IMR-90 (cell line): ENCODE measurements around the gene GNG5. TPM values are rescaled to one million over a fixed set of nuclear protein-coding genes. Genes with fewer than 3 reads are reported as not detected.
A peak's percentile ranks its signal among the peaks of the same experiment; 100 is the strongest.

ENCODE experiments used
- ATAC-seq: fragments of 200-7000 bp; cut with Tn5 transposase; 2 replicates; pipeline ENCODE4 v1.9.1; 2020; ENCODE audit warnings: low read depth, mild to moderate bottlenecking, moderate library complexity
- Bru-seq: library from RNA; stranded (reverse); fragments of 400-500 nt; gene quantifications from one replicate; lab custom pipeline; 2021; lab: Mats Ljungman, UMichigan
- BruChase-seq, 2 experiments: library from RNA; stranded (reverse); fragments of 400-500 nt; gene quantifications; one replicate each; lab custom pipeline; 2021; lab: Mats Ljungman, UMichigan
- BruUV-seq: library from RNA; stranded (reverse); fragments of 400-500 nt; replicated peaks from 2 replicates; lab custom pipeline; 2021; lab: Mats Ljungman, UMichigan
- CTCF ChIA-PET: fragments of 300-600 bp; formaldehyde crosslinking; extraction: SDS; loops from one replicate; lab custom pipeline; 2021; ENCODE audit warnings: antibody characterized with exemption; lab: Yijun Ruan, JAX
- POLR2A ChIA-PET: fragments of 300-600 bp; sonication (Branson Sonifier 250); formaldehyde crosslinking; loops from one replicate; lab custom pipeline; 2022; ENCODE audit warnings: antibody characterized with exemption; ENCODE audit not compliant: unreplicated experiment; lab: Charles Lee
- DNase-seq: peaks from one replicate; pipeline ENCODE4 v3.0.0; 2013
- H2AFZ ChIP-seq: replicated peaks from 2 replicates; pipeline ENCODE3; 2013; ENCODE audit warnings: low read length, mild to moderate bottlenecking; ENCODE audit not compliant: poor library complexity
- H2AK5ac ChIP-seq: 2 replicates; pipeline ENCODE4 v1.6.1; 2013; ENCODE audit warnings: low read depth, low read length, inconsistent platforms
- H2AK9ac ChIP-seq: replicated peaks from 2 replicates; pipeline ENCODE3; 2013; ENCODE audit warnings: mild to moderate bottlenecking, low read depth, low read length, moderate library complexity; ENCODE audit not compliant: poor library complexity
- H2BK120ac ChIP-seq: 2 replicates; pipeline ENCODE4 v1.6.1; 2013; ENCODE audit warnings: low read depth, low read length, inconsistent platforms
- H2BK15ac ChIP-seq: 3 replicates; pipeline ENCODE4 v1.6.1; 2013; ENCODE audit warnings: low read depth, low read length, inconsistent platforms
- H2BK20ac ChIP-seq: 2 replicates; pipeline ENCODE4 v1.6.1; 2013; ENCODE audit warnings: low read depth, mild to moderate bottlenecking, inconsistent platforms, low read length, moderate library complexity
- H2BK5ac ChIP-seq: 2 replicates; pipeline ENCODE4 v1.6.1; 2013; ENCODE audit warnings: mild to moderate bottlenecking, low read depth, low read length, inconsistent platforms; ENCODE audit not compliant: poor library complexity, severe bottlenecking
- H3K14ac ChIP-seq: replicated peaks from 2 replicates; pipeline ENCODE4 v1.6.1; 2013; ENCODE audit warnings: low read depth, low read length, inconsistent platforms
- H3K18ac ChIP-seq: 2 replicates; pipeline ENCODE4 v1.6.1; 2013; ENCODE audit warnings: low read depth, low read length, control low read depth
- H3K23ac ChIP-seq: 2 replicates; pipeline ENCODE4 v1.6.1; 2013; ENCODE audit warnings: low read depth, low read length, inconsistent platforms
- H3K27ac ChIP-seq: 2 replicates; pipeline ENCODE4 v1.5.1; 2013; ENCODE audit warnings: mild to moderate bottlenecking, control low read depth, low read length; ENCODE audit not compliant: insufficient read depth
- H3K27me3 ChIP-seq: 2 replicates; pipeline ENCODE4 v1.6.1; 2013; ENCODE audit warnings: low read length; ENCODE audit not compliant: control insufficient read depth, insufficient read depth
- H3K36me3 ChIP-seq: 2 replicates; pipeline ENCODE4 v1.6.1; 2013; ENCODE audit warnings: low read length, mixed read lengths; ENCODE audit not compliant: control insufficient read depth, insufficient read depth
- H3K4ac ChIP-seq: 2 replicates; pipeline ENCODE4 v1.6.1; 2013; ENCODE audit warnings: low read depth, low read length, inconsistent platforms
- H3K4me1 ChIP-seq: 2 replicates; pipeline ENCODE4 v1.6.1; 2013; ENCODE audit warnings: low read length, mixed read lengths; ENCODE audit not compliant: control insufficient read depth, insufficient read depth
- H3K4me2 ChIP-seq: 2 replicates; pipeline ENCODE4 v1.6.1; 2013; ENCODE audit warnings: low read depth, mild to moderate bottlenecking, control low read depth, low read length, moderate library complexity
- H3K4me3 ChIP-seq: 2 replicates; pipeline ENCODE4 v1.5.1; 2013; ENCODE audit warnings: low read depth, mild to moderate bottlenecking, control low read depth, low read length, moderate library complexity; ENCODE audit not compliant: insufficient read depth
- H3K56ac ChIP-seq: 2 replicates; pipeline ENCODE4 v1.6.1; 2013; ENCODE audit warnings: low read length, inconsistent platforms; ENCODE audit not compliant: insufficient read depth; ENCODE audit errors: extremely low read depth
- H3K79me1 ChIP-seq, 2 experiments: 2 replicates each; pipeline ENCODE4 v1.6.1; 2013; ENCODE audit warnings: low read length in 2 of 2, inconsistent platforms in 1 of 2, low read depth in 1 of 2
- H3K9ac ChIP-seq: 2 replicates; pipeline ENCODE4 v1.6.1; 2013; ENCODE audit warnings: low read depth, low read length, control low read depth
- H3K9me1 ChIP-seq: 2 replicates; pipeline ENCODE4 v1.6.1; 2013; ENCODE audit warnings: low read length, inconsistent platforms; ENCODE audit not compliant: insufficient read depth
- H3K9me3 ChIP-seq: 2 replicates; pipeline ENCODE4 v1.6.1; 2013; ENCODE audit warnings: low read length; ENCODE audit not compliant: control insufficient read depth, insufficient read depth
- H4K20me1 ChIP-seq: 2 replicates; pipeline ENCODE4 v1.6.1; 2013; ENCODE audit warnings: low read length, inconsistent platforms; ENCODE audit not compliant: insufficient read depth
- H4K5ac ChIP-seq: 2 replicates; pipeline ENCODE4 v1.6.1; 2013; ENCODE audit warnings: mild to moderate bottlenecking, low read depth, low read length, control low read depth
- H4K8ac ChIP-seq, 2 experiments: 2 replicates each; pipeline ENCODE4 v1.6.1; 2013; ENCODE audit warnings: low read depth in 2 of 2, low read length in 2 of 2, control low read depth in 1 of 2, inconsistent platforms in 1 of 2
- H4K91ac ChIP-seq: 2 replicates; pipeline ENCODE4 v1.6.1; 2013; ENCODE audit warnings: low read depth, low read length, inconsistent platforms; ENCODE audit not compliant: insufficient read depth
- BHLHE40 ChIP-seq: fragments of 150-350 bp; IDR thresholded peaks from 2 replicates; pipeline ENCODE4 v1.6.1; 2016; ENCODE audit warnings: mild to moderate bottlenecking, low read depth, low read length
- CHD1 ChIP-seq: IDR thresholded peaks from 2 replicates; pipeline ENCODE4 v1.6.1; 2012; ENCODE audit warnings: low read depth, low read length, improper control_type of control experiment
- ELK1 ChIP-seq: fragments of 150-350 bp; IDR thresholded peaks from 2 replicates; pipeline ENCODE4 v1.6.1; 2016; ENCODE audit warnings: low read depth, mild to moderate bottlenecking, low read length, moderate library complexity, borderline replicate concordance
- FOS ChIP-seq: fragments of 150-350 bp; IDR thresholded peaks from 2 replicates; pipeline ENCODE4 v1.6.1; 2016; ENCODE audit warnings: low read depth, low read length
- MAFK ChIP-seq: IDR thresholded peaks from 2 replicates; pipeline ENCODE4 v1.6.1; 2012; ENCODE audit warnings: low read depth, low read length, improper control_type of control experiment
- MAZ ChIP-seq: IDR thresholded peaks from 2 replicates; pipeline ENCODE4 v1.6.1; 2012; ENCODE audit warnings: low read depth, mild to moderate bottlenecking, low read length, improper control_type of control experiment, moderate library complexity, borderline replicate concordance
- MXI1 ChIP-seq: IDR thresholded peaks from 2 replicates; pipeline ENCODE4 v1.6.1; 2012; ENCODE audit warnings: low read depth, mild to moderate bottlenecking, low read length, moderate library complexity, borderline replicate concordance
- NFE2L2 ChIP-seq: fragments of 150-350 bp; IDR thresholded peaks from 2 replicates; pipeline ENCODE4 v1.6.1; 2016; ENCODE audit warnings: low read depth, mild to moderate bottlenecking, low read length
- POLR2A ChIP-seq: IDR thresholded peaks from 2 replicates; pipeline ENCODE4 v1.6.1; 2012; ENCODE audit warnings: mild to moderate bottlenecking, low read depth, low read length
- RAD21 ChIP-seq: IDR thresholded peaks from 2 replicates; pipeline ENCODE4 v1.6.1; 2012; ENCODE audit warnings: low read length, improper control_type of control experiment
- RCOR1 ChIP-seq: IDR thresholded peaks from 2 replicates; pipeline ENCODE4 v1.6.1; 2012; ENCODE audit warnings: mild to moderate bottlenecking, low read length, improper control_type of control experiment; ENCODE audit not compliant: insufficient replicate concordance
- RFX5 ChIP-seq: IDR thresholded peaks from 2 replicates; pipeline ENCODE4 v1.8.0; 2012; ENCODE audit warnings: low read depth, mild to moderate bottlenecking, low read length, moderate library complexity
- USF2 ChIP-seq: fragments of 150-350 bp; IDR thresholded peaks from 2 replicates; pipeline ENCODE4 v1.6.1; 2017; ENCODE audit warnings: mild to moderate bottlenecking, antibody characterized with exemption, low read length, low read depth
- WGBS, 2 experiments: methylation state at CpG; one replicate each; pipeline versions ENCODE4 v1.1.5 to v1.1.7; 2013; ENCODE audit warnings: missing lambda C conversion rate in 2 of 2; ENCODE audit not compliant: insufficient read length in 1 of 2; ENCODE audit errors: extremely low coverage in 2 of 2; 5-methylcytosine and 5-hydroxymethylcytosine counted together
- dilution Hi-C: fragments of 300-500 bp; cut with HindIII; formaldehyde crosslinking; loops from one replicate; pipeline ENCODE4 v1.14.3; 2018; ENCODE audit warnings: low sequenced_read_pairs; ENCODE audit not compliant: unreplicated experiment
- in situ Hi-C: fragments of 300-500 bp; cut with MboI; formaldehyde crosslinking; loops from 3 replicates; pipeline ENCODE4 v1.14.3; 2019; ENCODE audit warnings: low sequenced_read_pairs, inconsistent platforms, mixed read lengths
- intact Hi-C: fragments of 100-400 bp; cut with micrococcal nuclease; formaldehyde crosslinking; loops from 2 replicates; pipeline ENCODE4 v1.10.0; 2022
- long read RNA-seq: library from polyadenylated mRNA; unstranded; transcript quantifications from one replicate; pipeline ENCODE4 v2.0.0, GENCODE V29; 2021; ENCODE audit not compliant: unreplicated experiment
- polyA plus RNA-seq, 3 experiments: library from polyadenylated mRNA; depleted of rRNA; stranded (reverse); fragments of >200 nt; gene quantifications; 2 replicates each; pipeline ENCODE4 v1.2.3, GENCODE V29; 2012; ENCODE audit warnings: low replicate concordance in 1 of 3
- total RNA-seq: library from RNA; depleted of rRNA; stranded (reverse); fragments of >200 nt; gene quantifications from 2 replicates; pipeline ENCODE4 v1.2.3, GENCODE V29; 2012; rRNA removed

The GNG5 gene
- total RNA-seq (30.8 and 36.4 TPM in 2 replicates), polyA plus RNA-seq (2012; rRNA removed) (128 and 162 TPM in 2 replicates), Bru-seq, nascent RNA (percentile 94 among the genes with signal in this experiment), BruChase-seq, experiment 1, labeled RNA remaining after a 6-hour chase (percentile 96 among the genes with signal in this experiment), BruChase-seq, experiment 2, labeled RNA remaining after a 2-hour chase (percentile 96 among the genes with signal in this experiment)
- 130 and 137 TPM in 2 replicates for polyA plus RNA-seq (2012; cell fraction: cytosol; rRNA removed)
- polyA plus RNA-seq (2012; cell fraction: nucleus; rRNA removed; ENCODE audit: low replicate concordance) = 27.7 and 58.0 TPM in 2 replicates
- long read RNA-seq, transcript GNG5-201 (3 exons, 920 nt) = major isoform, 74 of 78 reads
- long read RNA-seq, partial matches to known transcripts = 2 of 78 reads
- long read RNA-seq, other reads (novel, unspliced or antisense) = 1 of 78 reads

GRCh38 chr1:84506002-84506728 lies at the start of gene GNG5, which contains the start of gene SPATA1:
Gene GNG5, minus strand, starts transcription at chr1:84506581. Its CDS starts 490 bp downstream, at chr1:84506091.
Gene SPATA1, plus strand, starts transcription at chr1:84506386. Its CDS starts 9,974 bp downstream, at chr1:84516360.
- H4K8ac ChIP-seq = peak within 1 kb of the TSS; percentile 40 to 93
- peak within 1 kb of the TSS; percentile 78 for H2BK15ac ChIP-seq
- peak within 1 kb of the TSS; percentile 78 for H4K5ac ChIP-seq
- H3K27me3 ChIP-seq = no peaks in the 10 kb centered on the region
- H3K4ac ChIP-seq = peak within 1 kb of the TSS; percentile 97
- H2BK120ac ChIP-seq = peak within 1 kb of the TSS; percentile 94
- H3K4me3 ChIP-seq = peak within 1 kb of the TSS; percentile 92
- peak within 1 kb of the TSS; percentile 91 for H4K91ac ChIP-seq
- peak within 1 kb of the TSS; percentile 85 for H2BK5ac ChIP-seq
- peak; percentile 94 for ATAC-seq
- 0% methylated on average over 8 of the region's 60 CpGs; no CpG with 5 or more reads in 1 of the 2 experiments for WGBS, 2 experiments
- H3K36me3 ChIP-seq = peaks cover under 1% of the 10 kb centered on the region; the same call in 1 of the 2 replicates
- POLR2A ChIA-PET = interaction anchor here (0.5 to 1.5 kb wide), 7 partner anchors 16 to 302 kb away, joined by 3 to 10 read pairs (median 4); partner anchors contain the start of gene CTBS
- H3K56ac ChIP-seq = peak within 1 kb of the TSS; percentile 97
- H3K4me2 ChIP-seq = peak within 1 kb of the TSS; percentile 99
- peak within 1 kb of the TSS; percentile 95 for H3K27ac ChIP-seq
- H3K9me1 ChIP-seq = no peaks in the 10 kb centered on the region; the same call in 1 of the 2 replicates
- peak within 1 kb of the TSS; percentile 79 for H2AK5ac ChIP-seq
- peak within 1 kb of the TSS; percentile 66 for H3K18ac ChIP-seq
- CTCF ChIA-PET = interaction anchor here (0.7 kb wide), 1 partner anchor 103 kb away, joined by 3 read pairs; no protein-coding TSS in a partner anchor
- dilution Hi-C loops (no loop called here), intact Hi-C loops (loop anchor here (1.0 to 5.0 kb wide), 4 partner anchors 68 to 364 kb away; partner anchors contain the start of genes CTBS and PRKACB), in situ Hi-C loops (no loop called here)
- peaks cover 40% of the 10 kb centered on the region for H4K20me1 ChIP-seq
- H3K79me1 ChIP-seq = peaks cover 5 to 29% of the 10 kb centered on the region in 2 experiments; a peak in 3 of 4 replicates
- H3K9ac ChIP-seq = peak within 1 kb of the TSS; percentile 97
- no TSS peak for BruUV-seq
- H3K23ac ChIP-seq = peak within 1 kb of the TSS; percentile 98
- 0 out of 2 replicates have a peak within 1 kb of the TSS, but pooled peaks have one; percentile 71 for H2BK20ac ChIP-seq
- H3K4me1 ChIP-seq = peaks cover 6% of the 10 kb centered on the region; the same call in 1 of the 2 replicates
- DNase-seq = peak; percentile 95
- peak within 1 kb of the TSS; percentile 99 for H3K14ac ChIP-seq
- H2AFZ ChIP-seq = peak within 1 kb of the TSS; percentile 87
- peak within 1 kb of the TSS; percentile 92 for H2AK9ac ChIP-seq
- H3K9me3 ChIP-seq = no peaks in the 10 kb centered on the region
- TF ChIP-seq MAFK (peak; percentile 1; the same call in 1 of the 2 replicates), RCOR1 (no peak), NFE2L2 (0 out of 2 replicates have a peak, but pooled peaks have one; percentile 15), ELK1 (no peak), RAD21 (peak; percentile 0; the same call in 1 of the 2 replicates), POLR2A (peak; percentile 95), CHD1 (no peak), FOS (peak; percentile 75), USF2 (no peak), MAZ (peak; percentile 44; the same call in 1 of the 2 replicates), RFX5 (no peak), MXI1 (0 out of 2 replicates have a peak, but pooled peaks have one; percentile 17), BHLHE40 (peak; percentile 63; the same call in 1 of the 2 replicates)
